NCI-H1417 treated with DMSO at 0.1 percent for 48 hours (cell line): ENCODE results near the gene RNFT2.

ENCODE experiments used
- DNase-seq: peaks from one replicate; lab custom pipeline; 2025; lab: John Stamatoyannopoulos, UW

RNFT2 gene

GRCh38 chr12:116878567-116879508 lies 140.7 kb downstream of the RNFT2 start:
- no peak for DNase-seq

DNA sequence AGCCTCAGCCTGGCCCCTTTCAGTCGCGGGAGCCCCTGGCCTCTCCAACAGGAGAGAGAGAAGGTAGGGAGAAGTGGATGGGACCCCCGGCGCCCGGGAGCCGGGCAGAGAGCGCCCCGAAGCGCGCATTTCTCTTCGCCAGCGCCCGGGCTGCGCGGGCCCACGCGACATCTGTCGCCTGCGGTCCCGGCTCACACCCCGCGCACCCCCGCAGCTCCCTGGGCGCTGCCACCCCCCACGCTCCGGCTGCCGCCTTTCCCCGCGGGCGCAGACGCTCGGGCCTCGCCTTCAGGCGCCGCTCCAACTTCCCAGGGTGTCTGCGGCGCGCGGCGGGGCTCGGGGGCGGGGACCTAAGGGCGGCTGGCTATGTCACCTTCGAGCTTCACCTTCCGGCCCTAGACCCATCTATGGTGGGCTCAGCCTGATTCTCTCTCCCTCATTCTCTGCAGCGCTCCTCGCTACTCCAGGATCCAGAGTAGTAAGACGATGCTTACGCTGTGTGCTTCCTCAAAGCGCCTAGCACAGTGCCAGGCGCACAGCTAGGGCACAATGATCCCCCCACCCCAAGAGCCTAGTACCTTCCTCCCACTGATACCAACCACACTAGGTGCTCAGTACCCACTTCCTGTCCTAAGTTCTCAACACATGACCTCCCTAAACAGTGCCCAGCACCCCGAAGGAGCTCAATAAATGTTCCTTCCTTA lies 141.5 kb downstream of the RNFT2 start:
- DNase-seq, result no peak

DNA sequence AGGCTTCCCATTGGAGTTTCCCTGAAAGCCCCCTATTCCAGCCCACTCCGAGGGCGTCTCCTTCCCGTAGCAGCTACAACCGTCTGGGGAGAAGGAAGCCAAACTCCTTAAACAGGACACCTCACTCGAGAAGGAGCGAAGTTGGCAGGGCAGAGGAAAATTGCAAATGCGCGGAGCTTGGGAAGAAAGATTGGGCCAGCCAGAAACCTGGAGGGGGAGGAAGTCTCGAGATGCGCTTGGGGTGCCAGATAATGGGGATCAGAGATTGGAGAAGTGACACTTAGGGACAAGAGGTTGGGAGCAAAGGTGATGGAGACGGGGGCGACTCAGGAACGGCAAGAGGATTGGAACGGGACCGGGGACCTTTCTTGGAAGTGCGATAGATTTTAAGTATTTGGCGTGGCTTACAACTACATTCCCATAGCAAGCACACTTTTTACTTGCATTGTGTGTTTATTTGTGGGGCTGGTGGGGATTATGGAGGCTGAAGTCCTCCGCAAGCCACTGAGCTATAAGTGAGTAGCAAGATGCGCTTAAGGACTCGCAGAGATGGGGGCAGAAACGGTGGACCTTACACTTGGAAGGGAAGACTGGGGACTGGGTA lies 142.2 kb downstream of the RNFT2 start:
- DNase-seq, result no peak

DNA sequence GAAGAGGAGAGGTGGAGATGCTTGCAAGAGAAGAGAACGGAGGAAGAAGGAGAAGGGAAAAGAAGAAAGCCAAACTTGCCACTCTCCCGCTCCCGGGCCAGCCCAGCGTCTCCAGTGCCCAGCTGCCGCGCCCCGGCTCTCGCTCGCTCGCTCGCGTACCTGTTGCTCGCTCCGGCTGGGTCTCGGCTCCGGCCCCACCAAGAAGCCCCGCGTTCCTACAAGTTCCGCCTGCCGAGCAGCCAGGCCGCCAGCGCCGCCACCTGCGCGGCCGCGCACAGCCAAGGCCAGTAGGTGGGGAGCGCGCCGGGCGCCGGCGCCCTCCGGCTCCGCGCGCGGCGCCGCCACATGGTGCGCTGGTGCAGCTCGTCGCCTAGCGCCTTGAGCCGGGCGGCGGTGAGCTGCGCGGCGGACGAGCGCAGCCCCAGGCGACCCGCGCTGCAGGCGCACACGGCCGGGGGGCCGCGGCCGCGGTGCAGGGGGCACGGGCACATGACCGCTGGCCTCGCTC lies 142.8 kb downstream of the RNFT2 start:
- no peak for DNase-seq

GRCh38 chr12:116881325-116881876 lies 143.3 kb downstream of the RNFT2 start, which contains the start of gene HRK:
TSS of gene HRK (minus strand) at chr12:116881441. CDS start at chr12:116881307, 134 bp downstream.
- no peak for DNase-seq

DNA sequence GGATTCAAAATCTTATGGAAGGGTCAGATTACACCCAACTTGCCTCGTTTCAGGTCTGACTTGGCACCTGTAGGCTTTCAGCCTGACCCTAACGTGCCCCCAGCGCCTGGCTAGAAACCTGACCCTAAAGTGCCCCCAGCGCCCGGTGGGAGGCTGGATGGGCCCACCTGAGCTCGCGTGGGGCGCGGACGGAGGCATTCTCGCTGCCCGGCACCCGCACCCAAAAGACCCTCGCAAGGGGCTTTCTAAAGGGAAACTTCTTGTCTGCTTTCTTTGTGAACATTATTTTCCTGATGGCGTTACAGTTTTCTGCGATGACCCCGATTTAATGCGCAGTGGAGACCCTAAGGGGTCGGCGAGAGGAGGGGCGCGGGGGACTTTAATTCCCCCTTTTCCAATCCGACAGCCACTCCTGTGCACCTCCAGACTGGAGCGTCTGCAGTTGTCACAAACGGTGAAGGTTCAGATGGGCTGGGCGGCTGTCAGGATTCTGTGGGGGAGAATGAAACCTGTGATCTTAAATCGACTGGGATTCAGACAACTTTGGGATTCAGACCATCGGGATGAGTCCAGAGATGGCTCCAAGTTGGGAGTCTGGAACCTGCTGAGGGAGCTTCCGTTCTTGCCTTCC lies 143.9 kb downstream of the RNFT2 start:
- no peak for DNase-seq

DNA sequence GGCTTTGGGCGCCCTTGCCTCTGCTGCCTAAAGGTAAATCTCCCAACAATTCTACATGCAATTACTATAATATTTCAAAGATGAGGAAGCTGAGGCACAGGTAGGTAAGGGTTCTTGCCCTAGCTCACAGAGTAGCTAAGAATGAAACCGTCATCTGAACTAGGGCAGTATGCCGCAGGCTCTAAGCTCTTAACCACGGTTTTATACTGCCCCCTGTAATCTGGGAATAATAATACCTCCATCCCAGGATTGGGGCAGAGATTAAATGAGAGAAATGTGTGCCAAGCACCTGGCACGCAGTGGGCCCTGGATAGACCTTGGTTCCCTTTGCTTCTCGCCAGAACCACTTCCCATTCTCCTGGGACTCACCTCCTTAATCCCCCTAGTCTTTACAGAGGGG lies 144.6 kb downstream of the RNFT2 start:
- no peak for DNase-seq

DNA sequence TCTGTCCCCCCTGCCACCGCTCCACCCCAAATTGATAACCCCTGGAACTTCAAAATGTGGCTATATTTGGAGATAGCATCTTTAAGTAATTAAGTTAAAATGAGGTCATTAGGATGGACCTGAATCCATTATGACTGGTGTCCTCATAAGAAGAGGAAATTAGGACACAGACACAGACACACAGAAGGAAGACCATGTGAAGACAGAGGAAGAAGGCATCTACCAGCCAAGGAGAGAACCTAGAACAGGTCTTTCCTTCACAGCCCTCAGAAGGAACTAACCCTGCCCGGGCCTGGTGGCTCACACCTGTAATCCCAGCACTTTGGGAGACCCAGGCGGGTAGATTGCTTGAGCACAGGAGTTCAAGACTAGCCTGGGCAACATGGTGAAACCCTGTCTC lies 146.8 kb downstream of the RNFT2 start:
- DNase-seq, result no peak

- no peak for DNase-seq
These were observed 147.4 kb downstream of the RNFT2 start for GRCh38 chr12:116885491-116885890.

DNA sequence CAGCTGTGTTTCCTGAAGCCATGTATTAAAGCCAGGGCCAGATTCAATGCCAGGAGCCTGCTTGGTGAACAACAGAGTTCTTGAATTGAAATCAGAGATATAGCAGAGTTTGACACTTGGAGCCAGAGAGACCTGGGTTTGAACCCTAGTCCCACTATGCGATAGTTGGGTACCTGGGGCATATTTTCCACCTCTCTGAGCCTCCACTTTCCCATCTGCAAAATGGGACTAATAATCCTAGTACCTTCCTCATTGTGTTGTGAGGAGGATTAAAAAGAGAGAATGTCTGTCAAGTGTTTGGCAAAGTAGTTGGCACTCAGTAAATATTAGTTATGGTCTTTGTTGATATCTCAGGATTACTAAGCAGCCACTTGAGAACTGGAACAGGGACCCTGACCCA lies 149.1 kb downstream of the RNFT2 start:
- no peak for DNase-seq

- no peak for DNase-seq
These were observed 149.8 kb downstream of the RNFT2 start for GRCh38 chr12:116887897-116888296.

- DNase-seq, result no peak
These were observed 152.2 kb downstream of the RNFT2 start for GRCh38 chr12:116890330-116890729.

GRCh38 chr12:116891019-116891418 lies 152.9 kb downstream of the RNFT2 start:
- no peak for DNase-seq

DNA sequence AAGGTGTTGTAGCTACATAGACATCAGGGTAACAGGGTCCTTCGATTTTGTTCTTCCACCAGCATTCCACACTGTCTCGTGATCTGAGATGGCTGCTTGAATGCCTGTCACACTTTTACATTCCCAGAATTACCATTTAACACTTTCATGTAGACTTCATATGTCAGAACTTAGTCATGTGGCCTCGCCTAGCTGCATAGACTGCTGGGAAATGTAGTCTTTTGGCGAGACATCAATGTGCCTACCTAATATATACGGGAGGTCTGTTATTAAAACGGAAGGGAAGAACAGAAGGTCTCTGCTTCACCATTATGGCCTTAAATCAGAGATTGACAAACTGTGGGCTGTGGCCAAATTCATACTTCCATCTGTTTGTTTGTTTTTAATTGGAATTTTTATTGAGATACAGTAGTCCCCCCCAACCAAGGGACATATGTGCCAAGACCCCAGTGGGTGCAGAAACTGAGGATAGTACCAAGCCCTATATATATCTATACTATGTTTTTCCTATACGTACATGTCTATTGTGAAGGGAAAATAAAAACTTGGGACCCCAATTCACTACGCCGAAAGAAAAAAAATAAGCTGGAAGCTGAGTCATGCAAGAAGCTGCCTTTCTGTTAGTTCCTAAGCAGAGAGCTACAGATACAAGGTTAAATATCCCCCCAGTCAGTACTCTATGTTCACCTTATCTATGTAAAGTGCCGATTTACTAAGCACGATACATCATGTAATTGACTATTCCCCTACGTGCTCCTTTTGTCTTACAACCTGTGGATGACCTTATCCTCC lies 154.4 kb downstream of the RNFT2 start:
- no peak for DNase-seq

DNA sequence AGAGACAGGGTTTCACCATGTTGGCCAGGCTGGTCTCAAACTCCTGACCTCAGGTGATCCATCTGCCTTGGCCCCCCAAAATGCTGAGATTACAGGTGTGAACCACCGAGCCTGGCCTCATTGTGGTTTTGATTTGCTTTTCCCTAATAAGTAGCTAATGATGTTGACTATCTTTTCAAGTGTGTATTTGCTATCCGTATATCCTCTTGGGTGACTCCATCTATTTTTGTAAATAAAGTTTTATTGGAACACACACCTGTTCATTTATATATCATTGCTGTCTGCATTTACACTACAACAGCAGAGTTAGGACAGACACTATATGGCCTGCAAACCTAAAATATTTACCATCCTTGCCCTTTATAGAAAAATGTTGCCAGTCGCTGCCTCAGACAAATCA lies 156.8 kb downstream of the RNFT2 start:
- no peak for DNase-seq

GRCh38 chr12:116896411-116896924 lies 158.4 kb downstream of the RNFT2 start:
- DNase-seq, result no peak

GRCh38 chr12:116897476-116897875 lies 159.4 kb downstream of the RNFT2 start:
- DNase-seq, result no peak

- no peak for DNase-seq
These were observed 160.6 kb downstream of the RNFT2 start for GRCh38 chr12:116898669-116899068.

DNA sequence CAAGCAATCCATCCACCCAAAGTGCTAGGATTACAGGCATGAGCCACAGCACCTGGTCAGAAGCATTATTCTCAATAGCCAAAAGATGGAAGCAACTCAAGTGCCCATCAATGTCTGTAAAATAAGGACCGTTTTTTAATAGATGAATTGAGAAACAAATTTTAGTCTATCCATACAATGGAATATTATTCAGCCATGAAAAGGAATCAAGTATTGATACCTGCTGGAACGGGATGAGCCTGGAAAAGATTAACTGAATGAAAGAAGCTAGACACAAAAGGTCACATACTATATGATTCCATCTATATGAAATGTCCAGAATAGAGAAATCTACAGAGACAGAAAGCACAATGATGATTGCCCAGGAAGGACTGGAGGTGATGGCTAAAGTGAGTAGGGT lies 163.5 kb downstream of the RNFT2 start:
- no peak for DNase-seq
